ENCODE data around the gene RIMS4.

Gene RIMS4

DNA sequence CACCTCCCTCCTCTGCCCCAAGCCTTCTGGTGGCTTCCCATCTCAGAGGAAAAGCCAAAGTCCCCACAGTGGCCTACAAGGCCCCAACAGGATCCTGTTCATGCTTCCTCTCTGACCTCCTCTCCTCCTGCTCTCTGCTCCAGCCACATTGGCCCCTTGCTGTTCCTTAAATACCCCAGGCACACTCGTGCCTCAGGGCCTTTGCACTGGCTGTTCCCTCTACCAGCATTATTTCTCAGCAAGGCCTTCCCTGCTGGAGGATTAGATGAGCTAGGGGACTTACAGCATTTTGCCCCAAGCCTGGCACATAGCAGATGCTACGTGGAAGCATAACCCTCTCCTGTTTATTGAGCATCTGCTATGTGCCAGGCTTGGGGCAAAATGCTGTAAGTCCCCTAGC lies 87.4 kb downstream of the RIMS4 start:
- TF ChIP-seq EZH2phosphoT487 (IDR thresholded peaks at IDR 0.05; ENCODE audit: borderline replicate concordance, low read length): no peak
- TF ChIP-seq, protein P1, sequence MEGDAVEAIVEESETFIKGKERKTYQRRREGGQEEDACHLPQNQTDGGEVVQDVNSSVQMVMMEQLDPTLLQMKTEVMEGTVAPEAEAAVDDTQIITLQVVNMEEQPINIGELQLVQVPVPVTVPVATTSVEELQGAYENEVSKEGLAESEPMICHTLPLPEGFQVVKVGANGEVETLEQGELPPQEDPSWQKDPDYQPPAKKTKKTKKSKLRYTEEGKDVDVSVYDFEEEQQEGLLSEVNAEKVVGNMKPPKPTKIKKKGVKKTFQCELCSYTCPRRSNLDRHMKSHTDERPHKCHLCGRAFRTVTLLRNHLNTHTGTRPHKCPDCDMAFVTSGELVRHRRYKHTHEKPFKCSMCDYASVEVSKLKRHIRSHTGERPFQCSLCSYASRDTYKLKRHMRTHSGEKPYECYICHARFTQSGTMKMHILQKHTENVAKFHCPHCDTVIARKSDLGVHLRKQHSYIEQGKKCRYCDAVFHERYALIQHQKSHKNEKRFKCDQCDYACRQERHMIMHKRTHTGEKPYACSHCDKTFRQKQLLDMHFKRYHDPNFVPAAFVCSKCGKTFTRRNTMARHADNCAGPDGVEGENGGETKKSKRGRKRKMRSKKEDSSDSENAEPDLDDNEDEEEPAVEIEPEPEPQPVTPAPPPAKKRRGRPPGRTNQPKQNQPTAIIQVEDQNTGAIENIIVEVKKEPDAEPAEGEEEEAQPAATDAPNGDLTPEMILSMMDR (IDR thresholded peaks at IDR 0.05; ENCODE audit: low read depth, low read length, poor library complexity, severe bottlenecking): no peak
- H4K20me1 ChIP-seq (ENCODE audit: control insufficient read depth, insufficient read depth, low read depth, low read length): no peaks in the 10 kb centered on the region
- H3K36me3 ChIP-seq (ENCODE audit: control insufficient read depth, low read length): no peaks in the 10 kb centered on the region
- no peaks in the 10 kb centered on the region for H3K27me3 ChIP-seq (ENCODE audit: control insufficient read depth, low read length)
- H3K9me3 ChIP-seq (ENCODE audit: control insufficient read depth, insufficient read depth, low read length): no peaks in the 10 kb centered on the region
- no peaks in the 10 kb centered on the region for H3F3A ChIP-seq (ENCODE audit: control insufficient read depth, insufficient read depth)
- no peak overlapping the region for H3K4me3 ChIP-seq (ENCODE audit: low read length)
- no peaks in the 10 kb centered on the region for H3K4me1 ChIP-seq (ENCODE audit: control insufficient read depth, low read length)
- H3K27ac ChIP-seq (ENCODE audit: low read depth, low read length): no peak overlapping the region
- H3K79me2 ChIP-seq (ENCODE audit: control insufficient read depth, low read length): no peaks in the 10 kb centered on the region
- no peak overlapping the region for H3K4me2 ChIP-seq (ENCODE audit: low read length)
- H3K9me2 ChIP-seq (replicated peaks; ENCODE audit: control insufficient read depth, low read length): no peaks in the 10 kb centered on the region

DNA sequence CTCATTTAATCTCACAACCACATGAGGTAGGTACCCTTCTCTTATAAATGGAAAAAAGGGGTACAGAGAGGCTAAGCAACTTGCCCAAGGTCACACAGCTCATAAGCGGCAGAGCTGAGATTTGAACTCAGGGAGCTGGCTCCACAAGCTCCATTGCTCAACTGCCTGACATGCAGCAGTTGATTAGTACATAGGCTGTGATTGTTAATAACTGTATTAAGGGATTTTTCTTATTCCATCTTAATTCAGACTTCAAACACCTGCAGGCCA lies 88.6 kb downstream of the RIMS4 start:
- Histone ChIP-seq H3K4me3 (ENCODE audit: low read length) (no peak overlapping the region), H3K9me3 (ENCODE audit: control insufficient read depth, insufficient read depth, low read length) (no peaks in the 10 kb centered on the region), H3K27me3 (ENCODE audit: control insufficient read depth, low read length) (no peaks in the 10 kb centered on the region), H3K4me1 (ENCODE audit: control insufficient read depth, low read length) (no peaks in the 10 kb centered on the region), H3F3A (ENCODE audit: control insufficient read depth, insufficient read depth) (no peaks in the 10 kb centered on the region), H3K36me3 (ENCODE audit: control insufficient read depth, low read length) (no peaks in the 10 kb centered on the region), H3K4me2 (ENCODE audit: low read length) (no peak overlapping the region), H3K9me2 (replicated peaks; ENCODE audit: control insufficient read depth, low read length) (no peaks in the 10 kb centered on the region), H3K27ac (ENCODE audit: low read depth, low read length) (no peak overlapping the region), H3K79me2 (ENCODE audit: control insufficient read depth, low read length) (no peaks in the 10 kb centered on the region), H4K20me1 (ENCODE audit: control insufficient read depth, insufficient read depth, low read depth, low read length) (no peaks in the 10 kb centered on the region)
- TF ChIP-seq EZH2phosphoT487 (IDR thresholded peaks at IDR 0.05; ENCODE audit: borderline replicate concordance, low read length): no peak
- TF ChIP-seq, protein P1 (IDR thresholded peaks at IDR 0.05; ENCODE audit: low read depth, low read length, poor library complexity, severe bottlenecking): no peak

DNA sequence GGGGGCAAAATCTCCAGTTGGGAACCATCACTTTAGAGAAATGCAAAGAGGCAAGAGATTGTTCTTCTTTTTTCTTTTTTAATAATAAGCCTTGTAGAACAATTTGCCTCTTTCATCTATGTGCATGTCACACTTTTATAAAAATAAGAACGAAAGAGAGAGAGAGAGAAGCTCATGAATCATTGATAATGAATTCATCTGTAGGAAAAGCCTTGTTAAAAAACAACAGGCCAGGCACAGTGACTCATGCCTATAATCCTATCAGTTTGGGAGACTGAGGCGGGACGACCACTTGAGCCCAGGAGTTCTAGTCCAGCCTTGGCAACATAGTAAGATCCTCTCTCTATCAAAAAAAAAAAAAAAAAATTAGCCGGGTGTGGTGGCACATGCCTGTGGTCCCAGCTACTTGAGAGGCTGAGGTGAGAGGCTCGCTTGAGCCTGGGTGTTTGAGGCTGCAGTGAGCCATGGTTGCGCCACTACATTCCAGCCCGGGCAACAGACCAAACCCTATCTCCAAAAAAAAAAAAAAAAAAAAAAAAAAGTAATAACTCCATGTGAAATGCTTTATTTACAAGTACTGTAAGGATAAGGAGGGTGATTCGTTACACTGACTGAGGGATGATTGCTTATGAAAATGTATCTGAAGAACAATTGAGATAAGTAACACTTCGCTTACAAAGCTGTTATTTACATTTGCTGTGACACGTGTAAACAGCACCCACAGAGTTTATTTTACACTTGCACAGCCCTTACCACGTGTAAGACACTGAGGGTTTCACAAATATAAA lies 89.2 kb downstream of the RIMS4 start:
- Histone ChIP-seq H3K27ac (ENCODE audit: low read depth, low read length) (no peak overlapping the region), H3K4me3 (ENCODE audit: low read length) (no peak overlapping the region), H3F3A (ENCODE audit: control insufficient read depth, insufficient read depth) (no peaks in the 10 kb centered on the region), H3K4me1 (ENCODE audit: control insufficient read depth, low read length) (no peaks in the 10 kb centered on the region), H3K27me3 (ENCODE audit: control insufficient read depth, low read length) (no peaks in the 10 kb centered on the region), H3K79me2 (ENCODE audit: control insufficient read depth, low read length) (no peaks in the 10 kb centered on the region), H3K36me3 (ENCODE audit: control insufficient read depth, low read length) (no peaks in the 10 kb centered on the region), H3K9me3 (ENCODE audit: control insufficient read depth, insufficient read depth, low read length) (no peaks in the 10 kb centered on the region), H3K9me2 (replicated peaks; ENCODE audit: control insufficient read depth, low read length) (no peaks in the 10 kb centered on the region), H4K20me1 (ENCODE audit: control insufficient read depth, insufficient read depth, low read depth, low read length) (no peaks in the 10 kb centered on the region), H3K4me2 (ENCODE audit: low read length) (no peak overlapping the region)
- TF ChIP-seq, protein P1 (IDR thresholded peaks at IDR 0.05; ENCODE audit: low read depth, low read length, poor library complexity, severe bottlenecking): no peak
- no peak for TF ChIP-seq EZH2phosphoT487 (IDR thresholded peaks at IDR 0.05; ENCODE audit: borderline replicate concordance, low read length)

Data from DOHH2 (cell line).